ENCODE results near the gene ATXN7L3B.

The ATXN7L3B gene

DNA sequence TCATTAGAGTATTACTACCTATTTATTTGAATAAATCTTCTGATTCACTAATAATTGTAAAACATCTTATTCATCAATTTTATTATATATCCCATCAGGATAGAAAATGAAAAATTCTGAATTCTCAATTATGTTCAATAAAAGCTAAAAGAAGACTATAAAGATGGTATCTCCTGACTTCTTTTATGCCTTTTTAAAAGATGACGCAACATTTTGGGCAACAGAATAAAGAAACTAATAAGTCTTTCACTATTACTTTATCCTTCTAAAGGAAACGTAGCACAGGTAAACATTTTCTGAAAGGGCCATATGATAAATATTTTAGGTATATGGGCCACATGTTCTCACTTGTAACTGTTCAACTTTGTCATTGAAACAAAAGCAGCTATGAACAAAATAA is 10.1 kb upstream of the ATXN7L3B start:
- H3K27ac ChIP-seq (replicated peaks) = no peak overlapping the region
- H3K27me3 ChIP-seq (ENCODE audit: insufficient read depth, poor library complexity, severe bottlenecking) = peaks cover 6% of the 10 kb centered on the region
- H3K4me3 ChIP-seq (replicated peaks; ENCODE audit: insufficient read depth, low read length) = no peak overlapping the region
- TF ChIP-seq, protein P1, sequence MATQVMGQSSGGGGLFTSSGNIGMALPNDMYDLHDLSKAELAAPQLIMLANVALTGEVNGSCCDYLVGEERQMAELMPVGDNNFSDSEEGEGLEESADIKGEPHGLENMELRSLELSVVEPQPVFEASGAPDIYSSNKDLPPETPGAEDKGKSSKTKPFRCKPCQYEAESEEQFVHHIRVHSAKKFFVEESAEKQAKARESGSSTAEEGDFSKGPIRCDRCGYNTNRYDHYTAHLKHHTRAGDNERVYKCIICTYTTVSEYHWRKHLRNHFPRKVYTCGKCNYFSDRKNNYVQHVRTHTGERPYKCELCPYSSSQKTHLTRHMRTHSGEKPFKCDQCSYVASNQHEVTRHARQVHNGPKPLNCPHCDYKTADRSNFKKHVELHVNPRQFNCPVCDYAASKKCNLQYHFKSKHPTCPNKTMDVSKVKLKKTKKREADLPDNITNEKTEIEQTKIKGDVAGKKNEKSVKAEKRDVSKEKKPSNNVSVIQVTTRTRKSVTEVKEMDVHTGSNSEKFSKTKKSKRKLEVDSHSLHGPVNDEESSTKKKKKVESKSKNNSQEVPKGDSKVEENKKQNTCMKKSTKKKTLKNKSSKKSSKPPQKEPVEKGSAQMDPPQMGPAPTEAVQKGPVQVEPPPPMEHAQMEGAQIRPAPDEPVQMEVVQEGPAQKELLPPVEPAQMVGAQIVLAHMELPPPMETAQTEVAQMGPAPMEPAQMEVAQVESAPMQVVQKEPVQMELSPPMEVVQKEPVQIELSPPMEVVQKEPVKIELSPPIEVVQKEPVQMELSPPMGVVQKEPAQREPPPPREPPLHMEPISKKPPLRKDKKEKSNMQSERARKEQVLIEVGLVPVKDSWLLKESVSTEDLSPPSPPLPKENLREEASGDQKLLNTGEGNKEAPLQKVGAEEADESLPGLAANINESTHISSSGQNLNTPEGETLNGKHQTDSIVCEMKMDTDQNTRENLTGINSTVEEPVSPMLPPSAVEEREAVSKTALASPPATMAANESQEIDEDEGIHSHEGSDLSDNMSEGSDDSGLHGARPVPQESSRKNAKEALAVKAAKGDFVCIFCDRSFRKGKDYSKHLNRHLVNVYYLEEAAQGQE (IDR thresholded peaks at IDR 0.05; ENCODE audit: insufficient replicate concordance, low read depth) = no peak
- TF ChIP-seq SPI1 (IDR thresholded peaks at IDR 0.05; ENCODE audit: borderline replicate concordance, low read depth) (no peak), GABPA (IDR thresholded peaks at IDR 0.05; ENCODE audit: low read depth) (no peak), POLR2AphosphoS5 (IDR thresholded peaks at IDR 0.05; ENCODE audit: low read depth) (no peak)
- TF ChIP-seq, protein P2, sequence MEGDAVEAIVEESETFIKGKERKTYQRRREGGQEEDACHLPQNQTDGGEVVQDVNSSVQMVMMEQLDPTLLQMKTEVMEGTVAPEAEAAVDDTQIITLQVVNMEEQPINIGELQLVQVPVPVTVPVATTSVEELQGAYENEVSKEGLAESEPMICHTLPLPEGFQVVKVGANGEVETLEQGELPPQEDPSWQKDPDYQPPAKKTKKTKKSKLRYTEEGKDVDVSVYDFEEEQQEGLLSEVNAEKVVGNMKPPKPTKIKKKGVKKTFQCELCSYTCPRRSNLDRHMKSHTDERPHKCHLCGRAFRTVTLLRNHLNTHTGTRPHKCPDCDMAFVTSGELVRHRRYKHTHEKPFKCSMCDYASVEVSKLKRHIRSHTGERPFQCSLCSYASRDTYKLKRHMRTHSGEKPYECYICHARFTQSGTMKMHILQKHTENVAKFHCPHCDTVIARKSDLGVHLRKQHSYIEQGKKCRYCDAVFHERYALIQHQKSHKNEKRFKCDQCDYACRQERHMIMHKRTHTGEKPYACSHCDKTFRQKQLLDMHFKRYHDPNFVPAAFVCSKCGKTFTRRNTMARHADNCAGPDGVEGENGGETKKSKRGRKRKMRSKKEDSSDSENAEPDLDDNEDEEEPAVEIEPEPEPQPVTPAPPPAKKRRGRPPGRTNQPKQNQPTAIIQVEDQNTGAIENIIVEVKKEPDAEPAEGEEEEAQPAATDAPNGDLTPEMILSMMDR (IDR thresholded peaks at IDR 0.05; ENCODE audit: insufficient read depth, low read length) = no peak
- no peak for DNase-seq (ENCODE audit: low read depth in 1 of 2, low spot score in 1 of 2)

DNA sequence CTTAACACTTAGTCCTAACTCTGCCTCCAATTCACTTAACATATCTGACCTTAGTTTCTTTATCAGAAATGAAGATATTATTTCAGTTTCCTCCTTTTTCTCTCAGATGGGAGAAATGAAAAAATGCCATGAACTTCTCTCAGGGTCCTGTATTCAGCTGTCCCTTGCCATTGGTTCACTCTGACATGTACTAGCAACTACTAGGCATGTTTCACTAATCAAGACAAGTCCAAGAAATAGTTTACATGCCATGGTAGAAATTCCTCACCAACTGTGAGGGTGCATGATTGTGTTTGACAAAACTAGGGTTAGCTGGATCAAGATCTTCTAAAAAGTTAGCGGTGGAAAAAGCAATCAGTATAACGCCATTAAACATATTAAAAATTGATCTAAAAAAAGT is 7.0 kb upstream of the ATXN7L3B start:
- DNase-seq (ENCODE audit: low read depth in 1 of 2, low spot score in 1 of 2) = no peak
- Histone ChIP-seq H3K4me3 (replicated peaks; ENCODE audit: insufficient read depth, low read length) (no peak overlapping the region), H3K27ac (replicated peaks) (no peak overlapping the region), H3K27me3 (ENCODE audit: insufficient read depth, poor library complexity, severe bottlenecking) (peaks cover 6% of the 10 kb centered on the region)
- TF ChIP-seq, protein P2 (IDR thresholded peaks at IDR 0.05; ENCODE audit: insufficient read depth, low read length) = no peak
- no peak for TF ChIP-seq GABPA (IDR thresholded peaks at IDR 0.05; ENCODE audit: low read depth)
- TF ChIP-seq SPI1 (IDR thresholded peaks at IDR 0.05; ENCODE audit: borderline replicate concordance, low read depth) = no peak

DNA sequence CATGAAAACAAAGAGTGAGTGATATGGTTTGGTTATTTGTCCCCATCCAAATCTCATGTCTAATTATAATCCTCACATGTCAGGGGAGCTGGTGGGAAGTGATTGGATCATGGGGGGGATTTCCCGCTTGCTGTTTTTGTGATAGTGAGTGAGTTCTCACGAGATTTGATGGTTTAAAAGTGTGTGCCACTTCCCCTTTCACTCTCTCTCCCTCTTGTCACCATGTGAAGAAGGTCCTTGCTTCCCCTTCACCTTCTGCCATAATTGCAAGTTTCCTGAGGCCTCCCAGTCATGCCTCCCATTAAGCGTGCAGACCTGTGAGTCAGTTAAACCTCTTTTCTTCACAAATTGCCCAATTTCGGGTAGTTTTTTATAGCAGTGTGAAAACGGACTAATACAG is 2.1 kb upstream of the ATXN7L3B start:
- no peak overlapping the region for H3K27ac ChIP-seq (replicated peaks)
- peaks cover 3% of the 10 kb centered on the region for H3K27me3 ChIP-seq (ENCODE audit: insufficient read depth, poor library complexity, severe bottlenecking)
- TF ChIP-seq SPI1 (IDR thresholded peaks at IDR 0.05; ENCODE audit: borderline replicate concordance, low read depth) = peak; percentile 89
- TF ChIP-seq, protein P1 (IDR thresholded peaks at IDR 0.05; ENCODE audit: insufficient replicate concordance, low read depth) = no peak
- TF ChIP-seq, protein P2 (IDR thresholded peaks at IDR 0.05; ENCODE audit: insufficient read depth, low read length) = no peak
- no peak overlapping the region for H3K4me3 ChIP-seq (replicated peaks; ENCODE audit: insufficient read depth, low read length)
- peak; percentile 50 to 76 for DNase-seq (ENCODE audit: low read depth in 1 of 2, low spot score in 1 of 2)

DNA sequence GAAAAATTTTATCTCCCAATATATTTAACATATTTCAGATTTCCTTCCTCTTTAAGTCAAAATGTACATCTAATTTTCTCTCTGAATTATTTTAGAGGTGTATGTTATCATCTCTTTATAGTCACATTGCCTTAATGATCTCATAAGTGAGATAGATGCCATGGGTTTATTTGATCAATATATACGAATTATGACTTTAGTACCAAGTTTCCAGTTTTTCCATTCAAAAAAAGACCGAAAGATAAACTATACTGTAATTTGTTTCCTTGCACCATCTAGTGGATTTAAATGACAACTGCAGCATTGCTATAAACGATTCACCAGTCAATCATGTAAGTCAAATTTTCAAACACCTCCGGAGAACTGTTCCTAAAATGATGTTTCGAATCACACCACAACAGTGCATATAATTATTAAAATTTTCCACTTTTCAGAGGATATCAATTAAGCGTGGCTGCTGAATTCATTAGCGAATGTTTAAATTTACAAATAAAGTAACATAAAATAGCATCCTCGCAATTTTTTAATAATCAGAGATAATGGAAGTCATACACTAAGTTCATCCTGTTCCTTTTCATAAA is 419 bp upstream of the ATXN7L3B start:
- H3K27ac ChIP-seq (replicated peaks) = peak overlapping the region; percentile 98
- peak; percentile 19 to 27 for DNase-seq (ENCODE audit: low read depth in 1 of 2, low spot score in 1 of 2)
- TF ChIP-seq, protein P1 (IDR thresholded peaks at IDR 0.05; ENCODE audit: insufficient replicate concordance, low read depth) = no peak
- TF ChIP-seq, protein P2 (IDR thresholded peaks at IDR 0.05; ENCODE audit: insufficient read depth, low read length) = peak; percentile 63
- no peaks in the 10 kb centered on the region for H3K27me3 ChIP-seq (ENCODE audit: insufficient read depth, poor library complexity, severe bottlenecking)
- H3K4me3 ChIP-seq (replicated peaks; ENCODE audit: insufficient read depth, low read length) = peak overlapping the region; percentile 61

All from HL-60 (cell line).